Activated CD4-positive, alpha-beta T cell treated with anti-CD3 and anti-CD28 coated beads, Interleukin-2, amount 50 U/mL, for 4 hours (primary cell): ENCODE data around the gene ELMOD1.
"Not testable (repeated sequence)": the region's sequence is repeated elsewhere in the genome, so short reads cannot be mapped to it uniquely, and the experiment has no call there.

ENCODE experiments used
- DNase-seq, 2 experiments: peaks; one replicate each; pipeline ENCODE4 v3.0.0-alpha.2; 2020

ELMOD1 gene

DNA sequence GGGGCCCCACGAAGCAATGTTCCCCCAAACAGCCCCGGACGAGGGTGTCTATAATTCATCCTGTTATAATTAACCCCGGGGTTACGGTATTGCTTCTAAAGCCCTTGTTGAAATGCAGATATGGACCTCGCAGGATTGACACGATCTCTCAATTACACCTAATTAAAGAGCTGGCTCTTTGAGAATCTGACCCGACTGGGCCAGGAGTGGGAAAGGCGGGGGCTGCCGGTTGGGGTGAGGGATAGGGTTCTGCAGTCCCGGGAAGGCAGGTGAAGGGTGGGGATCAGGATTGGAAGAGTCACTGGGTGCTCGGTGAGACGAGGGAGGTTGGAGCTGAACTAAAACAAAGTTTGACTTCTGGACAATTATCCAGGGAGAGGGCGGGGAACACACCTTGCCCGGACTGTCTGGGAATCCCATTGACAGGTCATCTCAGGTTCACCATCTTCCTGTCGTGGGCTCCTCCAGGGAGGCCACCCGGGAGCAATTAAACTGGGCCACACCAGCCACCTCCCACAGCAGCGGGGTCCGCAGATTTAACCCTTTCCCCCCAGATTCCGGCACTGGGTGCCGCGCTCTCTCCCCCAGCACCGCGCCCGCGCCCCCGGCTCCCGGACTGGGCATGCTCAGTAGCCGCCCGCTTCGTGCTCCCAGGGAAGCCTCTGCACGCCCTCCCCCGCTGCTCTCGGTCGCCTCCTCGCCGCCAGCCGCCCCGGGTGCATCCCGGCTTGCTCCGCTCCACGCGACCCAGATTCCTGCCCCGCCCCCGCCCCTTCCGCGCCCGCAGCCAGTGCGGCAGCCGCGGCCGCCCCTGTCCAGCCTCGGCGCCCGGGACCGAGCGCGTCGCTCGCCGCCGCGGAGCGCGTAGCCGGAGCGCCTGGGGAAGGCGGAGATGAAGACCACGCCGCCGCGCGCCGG is at the start of gene ELMOD1:
Gene ELMOD1, plus strand, starts transcription at position 688 of the 918 bp plus-strand sequence. CDS start 27,043 bp downstream, outside the sequence.
- peak in 1 of 2 experiments; percentile 17 for DNase-seq

DNA sequence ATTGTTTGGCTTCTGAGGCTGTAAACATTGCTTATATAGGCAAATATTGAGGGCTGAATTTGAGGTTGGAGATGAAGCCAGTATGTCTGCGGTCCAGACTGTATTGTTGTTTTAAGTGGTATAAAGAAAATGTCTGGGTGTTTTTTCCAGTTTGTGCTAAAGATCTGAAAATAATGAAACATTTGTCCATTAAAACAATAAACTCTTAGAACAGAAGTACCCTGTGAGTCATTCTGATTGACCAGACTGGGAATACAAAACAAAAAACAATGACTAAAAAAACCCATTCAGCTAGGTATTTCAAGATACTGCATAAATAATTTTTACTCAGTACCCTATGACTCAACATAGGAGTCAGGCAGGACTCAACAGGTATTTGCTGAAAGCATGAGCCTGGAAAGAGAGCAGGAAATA is 45.8 kb upstream of the ELMOD1 start:
- no peak for DNase-seq

DNA sequence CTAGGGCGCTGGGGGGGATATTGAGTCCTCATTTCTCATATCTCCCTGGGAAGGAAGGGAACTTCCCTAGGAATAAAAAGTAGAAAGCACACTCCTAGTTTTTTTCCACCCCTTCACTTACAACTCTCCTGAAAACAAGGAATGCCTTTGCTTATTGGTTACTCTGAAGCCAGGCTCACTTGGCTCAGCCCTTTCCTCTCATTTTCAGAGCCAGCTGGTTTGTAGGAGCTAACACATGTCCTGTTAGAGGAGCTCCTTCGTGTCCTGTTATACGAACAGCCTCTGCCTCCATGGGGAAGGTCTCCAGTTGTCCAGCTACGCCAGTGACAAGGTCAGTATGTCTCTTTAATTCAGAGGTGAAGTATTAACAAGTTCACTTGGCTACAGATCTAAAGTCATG is 43.0 kb upstream of the ELMOD1 start:
- no peak for DNase-seq

DNA sequence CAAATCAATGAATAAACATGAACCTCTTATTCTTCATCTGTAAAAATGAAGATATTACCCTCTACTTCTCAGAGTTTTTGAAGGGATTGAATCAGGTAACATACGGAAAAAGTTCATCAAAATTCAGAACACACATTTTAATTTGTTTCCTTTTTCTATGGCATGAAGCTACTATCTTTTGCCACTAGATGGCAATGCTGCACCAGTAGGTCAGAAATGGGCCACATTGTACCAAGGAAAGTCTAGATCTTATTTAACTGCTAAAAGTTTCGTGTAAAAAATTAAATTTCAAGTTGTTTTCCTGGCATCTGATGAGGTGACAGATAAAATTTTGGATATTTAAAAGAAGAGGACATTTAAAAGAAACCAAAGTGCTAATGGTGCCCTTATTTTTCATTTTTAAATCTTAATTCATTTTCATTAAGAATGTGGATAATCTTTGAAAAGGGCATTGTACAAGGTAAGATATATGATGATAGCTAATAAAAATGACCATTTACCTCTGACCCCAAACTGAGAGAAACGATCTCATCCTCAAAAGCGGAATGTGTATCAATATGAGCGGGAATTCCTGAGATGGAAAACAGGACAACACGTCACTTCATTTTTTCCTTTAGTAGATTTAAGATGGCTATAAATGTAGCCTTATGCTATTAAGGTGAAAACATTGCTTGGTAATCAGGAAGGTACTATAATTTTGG is 41.5 kb upstream of the ELMOD1 start:
- DNase-seq: peak in 1 of 2 experiments; percentile 12

DNA sequence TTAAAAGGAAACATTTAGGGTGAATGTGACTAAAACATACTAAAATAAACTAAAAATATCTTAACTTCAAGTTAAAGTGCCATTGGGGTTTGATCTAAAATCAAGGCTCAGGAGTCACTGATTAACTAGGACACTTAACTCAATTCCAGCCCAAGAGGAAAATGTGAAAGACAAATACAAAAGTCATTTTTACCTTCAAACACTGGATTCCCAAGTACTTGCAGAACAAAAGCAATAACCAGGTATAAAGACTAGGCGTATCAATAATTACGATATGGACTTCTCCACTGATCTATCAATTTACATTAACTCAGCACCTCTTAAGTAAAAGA is 41.0 kb upstream of the ELMOD1 start:
- DNase-seq: no peak

DNA sequence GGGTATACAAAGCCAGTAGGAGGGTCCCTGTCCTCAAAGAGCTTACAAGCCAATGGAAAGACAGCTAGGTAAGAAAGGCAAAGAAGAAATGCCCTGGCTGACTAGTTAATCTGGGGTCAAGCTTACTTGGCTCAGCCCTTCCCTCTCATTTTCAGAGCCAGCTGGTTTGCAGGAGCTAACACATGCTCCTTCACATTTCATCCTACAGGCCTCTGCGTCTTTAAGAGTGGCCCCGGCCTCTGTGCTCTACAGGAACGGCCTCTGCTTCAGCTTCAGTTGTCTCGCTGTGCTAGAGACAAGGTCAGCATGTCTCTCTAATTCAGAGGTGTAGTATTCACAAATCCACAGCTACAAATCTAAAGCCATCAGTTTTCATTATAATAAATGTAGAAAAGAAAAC is 40.6 kb upstream of the ELMOD1 start:
- no peak for DNase-seq

DNA sequence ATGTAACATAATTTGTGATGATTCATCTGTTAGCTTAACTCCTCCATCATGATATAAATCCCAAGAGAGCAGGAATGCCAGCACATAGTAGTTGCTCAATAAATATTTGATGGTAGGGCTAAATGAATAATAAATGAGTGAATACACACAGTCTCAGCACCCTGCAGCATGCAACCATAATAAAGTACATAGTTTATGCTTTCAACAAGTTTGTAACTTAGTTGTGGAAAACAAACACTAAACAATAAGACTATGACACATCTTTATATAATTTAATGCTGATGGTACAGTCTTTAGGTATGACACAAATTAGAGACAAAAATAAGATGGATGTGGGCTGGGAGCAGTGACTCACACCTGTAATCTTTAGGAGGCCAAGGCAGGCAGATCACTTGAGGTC is 29.3 kb upstream of the ELMOD1 start:
- DNase-seq: no peak

DNA sequence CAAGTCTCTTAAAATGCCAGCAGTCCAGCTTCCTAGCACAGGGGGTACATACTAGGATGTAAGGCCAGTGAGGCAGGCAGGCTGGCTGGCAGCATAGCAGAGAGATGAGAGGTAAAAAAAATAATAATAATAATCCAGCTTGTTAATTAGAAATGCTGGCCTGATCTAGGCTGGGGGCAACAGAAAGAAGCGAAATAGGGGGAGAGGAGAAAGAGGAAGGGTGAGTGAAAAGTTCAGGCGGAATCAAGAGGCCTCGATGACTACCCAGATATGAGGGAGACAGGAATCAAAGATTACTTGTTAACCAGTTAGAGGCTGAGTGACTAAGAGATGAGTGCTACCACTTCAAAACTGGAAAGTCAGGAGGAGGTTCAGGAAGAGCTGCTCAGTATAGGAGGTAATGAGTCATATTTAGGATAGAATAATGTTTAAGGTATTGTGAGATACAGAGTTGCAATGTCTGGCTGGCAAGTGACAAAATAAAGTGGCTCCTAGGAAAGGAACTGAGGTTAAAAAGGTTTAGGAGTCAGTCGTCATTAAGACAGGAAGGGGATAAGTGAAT is 28.2 kb upstream of the ELMOD1 start:
- no peak for DNase-seq

DNA sequence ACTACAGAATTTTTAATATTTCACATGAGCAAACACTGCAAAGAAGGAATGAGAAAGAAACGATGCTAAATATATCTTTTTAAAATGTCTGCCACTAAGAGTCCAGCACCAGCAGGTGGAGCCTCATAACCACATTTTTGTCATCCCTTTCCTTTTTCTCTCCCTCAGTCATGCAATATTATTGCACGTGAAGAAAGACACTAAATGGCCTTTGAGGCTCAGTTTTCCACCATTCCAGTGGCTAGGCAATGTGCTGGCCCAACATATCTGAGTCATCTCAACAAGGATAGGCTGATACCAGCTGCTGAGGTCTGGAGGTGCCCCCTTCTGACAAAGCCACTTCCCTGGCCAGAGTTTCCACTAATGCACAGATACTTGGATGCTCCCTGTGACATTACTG is 27.2 kb upstream of the ELMOD1 start:
- DNase-seq: peak; percentile 17 to 18

DNA sequence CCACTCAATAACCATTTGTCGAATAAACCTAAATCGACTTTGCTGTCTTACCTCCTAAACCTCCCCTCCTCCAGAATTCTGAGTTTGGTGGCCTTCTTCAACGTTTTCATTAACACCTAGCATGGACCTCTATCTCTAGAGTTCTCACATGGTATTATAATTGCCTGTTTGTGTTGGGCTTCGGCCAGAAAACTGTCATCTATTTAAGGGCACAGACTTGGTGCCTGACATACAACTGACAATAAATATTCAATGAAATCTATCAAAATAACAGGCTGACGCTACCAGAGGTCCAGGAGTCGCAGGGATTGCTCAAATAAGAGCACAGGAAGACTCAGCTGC is 26.1 kb upstream of the ELMOD1 start:
- no peak for DNase-seq

DNA sequence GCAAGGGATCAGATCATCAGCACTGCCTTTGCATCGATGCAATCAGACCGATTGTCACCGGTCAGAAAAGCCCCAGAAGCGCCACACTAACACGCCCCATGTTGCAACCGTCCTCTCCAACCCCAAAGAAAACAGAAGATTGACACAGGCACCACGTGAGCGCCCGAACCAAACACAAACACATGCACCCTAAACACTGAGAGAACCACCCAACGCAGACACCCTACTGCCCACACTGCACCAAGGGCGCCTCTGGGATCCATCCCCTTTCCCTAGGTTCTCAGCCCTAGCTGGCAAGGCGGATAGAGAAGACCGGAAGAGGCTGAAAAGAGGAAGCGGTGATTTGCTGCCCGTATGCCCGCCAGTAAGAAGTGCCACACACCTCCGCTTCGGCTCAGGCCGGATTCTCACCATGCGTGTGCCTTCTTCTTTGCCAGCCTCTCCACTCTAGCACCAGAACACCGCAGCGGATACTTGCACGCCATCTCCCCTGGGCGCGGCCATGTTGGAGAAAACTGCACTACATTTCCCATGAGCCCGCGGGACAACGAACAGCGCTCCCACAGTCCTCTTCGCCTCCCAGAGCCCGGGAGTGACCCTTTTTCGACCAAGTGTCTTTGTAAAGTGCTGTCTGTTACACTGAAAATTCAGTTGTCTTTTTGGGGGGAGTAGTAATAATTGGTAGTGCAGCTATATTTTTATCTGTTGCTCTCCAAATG is 25.6 kb upstream of the ELMOD1 start, which contains the start of gene ALKBH8:
Gene ALKBH8, minus strand, starts transcription at position 517 of the 719 bp plus-strand sequence. CDS start 4,842 bp downstream, outside the sequence.
- DNase-seq: peak; percentile 69 to 72

DNA sequence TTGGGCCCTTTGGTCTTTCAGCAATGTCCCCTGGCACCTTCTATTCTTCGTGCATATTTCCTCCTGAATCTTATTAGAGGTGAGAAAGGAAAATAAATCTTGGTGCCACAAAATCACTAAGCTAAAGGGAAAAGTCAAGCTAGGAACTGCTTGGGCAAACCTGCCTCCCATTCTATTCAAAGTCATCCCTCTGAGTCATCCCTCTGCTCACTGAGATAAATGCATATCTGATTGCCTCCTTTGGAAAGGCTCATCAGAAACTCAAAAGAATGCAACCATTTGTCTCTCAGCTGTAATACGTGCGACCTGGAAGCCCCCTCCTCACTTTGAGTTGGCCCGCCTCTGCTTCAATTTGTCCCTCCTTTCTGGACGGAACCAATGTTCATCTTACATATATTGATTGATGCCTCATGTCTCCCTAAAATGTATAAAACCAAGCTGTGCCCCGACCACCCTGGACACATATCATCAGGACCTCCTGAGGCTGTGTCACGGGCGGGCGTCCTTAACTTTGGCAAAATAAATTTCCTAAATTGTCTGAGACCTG is 24.9 kb upstream of the ELMOD1 start:
- not testable (repeated sequence) for DNase-seq

DNA sequence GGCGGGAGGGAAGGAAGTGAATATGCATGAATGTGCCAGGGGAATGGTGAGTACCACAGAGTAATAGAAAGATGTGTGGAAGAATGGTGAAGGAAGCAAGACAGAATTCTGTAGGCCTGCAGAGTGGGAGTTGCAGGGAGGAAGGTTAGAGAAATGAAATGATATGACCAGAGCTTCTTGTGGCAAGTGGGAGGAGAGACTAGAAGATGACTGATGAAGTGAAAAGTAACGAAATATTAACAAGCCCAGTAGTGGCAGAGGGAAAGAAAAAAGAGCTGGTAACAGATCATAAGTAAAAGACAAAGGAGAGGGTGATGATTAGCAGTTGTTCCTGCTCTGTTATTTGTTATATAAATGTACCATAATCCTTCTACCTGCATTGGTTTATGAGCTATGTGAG is 24.4 kb upstream of the ELMOD1 start:
- no peak for DNase-seq

DNA sequence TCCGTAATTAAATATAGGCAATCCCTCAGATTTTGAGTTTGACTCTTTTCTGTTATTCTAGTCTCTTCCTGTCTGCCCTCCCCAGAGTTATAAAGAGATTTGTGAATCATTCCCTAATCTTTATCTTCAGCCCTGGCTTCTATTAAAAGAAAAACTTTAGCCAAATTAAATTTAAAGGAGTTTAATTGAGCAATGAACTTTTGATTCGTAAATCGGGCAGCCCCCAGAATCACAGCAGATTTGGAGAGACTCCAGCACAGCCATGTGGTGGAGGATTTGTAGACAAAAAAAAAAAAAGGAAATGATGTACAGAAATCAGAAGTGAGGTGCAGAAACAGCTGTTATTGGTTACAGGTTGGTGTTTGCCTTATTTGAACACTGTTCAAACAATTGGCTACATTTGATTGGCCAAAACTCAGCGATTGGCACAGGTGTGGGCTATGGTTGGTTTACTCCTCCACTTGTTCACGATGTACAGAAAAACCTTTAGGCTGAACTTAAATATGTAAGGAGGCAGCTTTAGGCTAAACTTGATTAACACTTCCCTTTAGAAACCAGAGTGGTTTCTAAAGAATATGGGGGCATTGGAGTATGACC is 23.1 kb upstream of the ELMOD1 start:
- DNase-seq: no peak

DNA sequence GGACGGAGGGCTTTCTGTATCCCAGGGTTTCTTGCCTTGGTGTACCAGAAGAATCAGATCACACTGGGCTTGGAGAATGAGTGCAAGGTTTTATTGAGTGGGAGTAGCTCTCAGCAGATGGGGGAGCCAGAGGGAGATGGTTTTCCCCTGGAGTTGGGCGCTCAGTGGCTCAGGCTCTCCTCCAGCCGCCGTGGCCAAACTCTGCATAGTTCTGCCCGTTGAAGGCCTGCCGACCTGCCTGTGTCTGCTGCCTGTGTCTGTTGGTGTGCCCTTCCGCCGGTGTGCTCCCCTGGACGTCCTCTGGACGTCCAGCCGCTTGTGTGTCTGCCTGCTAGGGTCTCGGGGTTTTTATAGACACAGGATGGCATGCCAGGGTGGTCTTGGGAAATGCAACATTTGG is 20.9 kb upstream of the ELMOD1 start:
- no peak for DNase-seq

DNA sequence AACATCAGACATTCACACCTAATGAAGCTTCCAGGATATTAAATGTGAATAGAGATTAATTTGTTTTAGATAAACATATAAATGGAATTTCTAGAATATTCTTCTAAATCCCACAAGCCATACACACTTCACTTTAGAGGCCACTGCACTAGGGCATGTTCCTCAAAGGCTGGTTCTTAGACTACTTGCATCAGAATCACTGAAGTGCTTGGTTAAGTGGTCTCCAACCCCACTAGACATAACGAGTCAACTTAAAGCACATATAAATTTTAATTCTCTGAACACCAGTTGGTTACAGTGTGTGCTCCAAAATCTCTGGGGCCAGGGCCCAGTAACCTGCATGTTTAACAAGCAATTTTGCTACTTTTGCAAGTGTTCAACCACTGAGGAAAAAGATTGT is 17.5 kb upstream of the ELMOD1 start:
- no peak for DNase-seq

DNA sequence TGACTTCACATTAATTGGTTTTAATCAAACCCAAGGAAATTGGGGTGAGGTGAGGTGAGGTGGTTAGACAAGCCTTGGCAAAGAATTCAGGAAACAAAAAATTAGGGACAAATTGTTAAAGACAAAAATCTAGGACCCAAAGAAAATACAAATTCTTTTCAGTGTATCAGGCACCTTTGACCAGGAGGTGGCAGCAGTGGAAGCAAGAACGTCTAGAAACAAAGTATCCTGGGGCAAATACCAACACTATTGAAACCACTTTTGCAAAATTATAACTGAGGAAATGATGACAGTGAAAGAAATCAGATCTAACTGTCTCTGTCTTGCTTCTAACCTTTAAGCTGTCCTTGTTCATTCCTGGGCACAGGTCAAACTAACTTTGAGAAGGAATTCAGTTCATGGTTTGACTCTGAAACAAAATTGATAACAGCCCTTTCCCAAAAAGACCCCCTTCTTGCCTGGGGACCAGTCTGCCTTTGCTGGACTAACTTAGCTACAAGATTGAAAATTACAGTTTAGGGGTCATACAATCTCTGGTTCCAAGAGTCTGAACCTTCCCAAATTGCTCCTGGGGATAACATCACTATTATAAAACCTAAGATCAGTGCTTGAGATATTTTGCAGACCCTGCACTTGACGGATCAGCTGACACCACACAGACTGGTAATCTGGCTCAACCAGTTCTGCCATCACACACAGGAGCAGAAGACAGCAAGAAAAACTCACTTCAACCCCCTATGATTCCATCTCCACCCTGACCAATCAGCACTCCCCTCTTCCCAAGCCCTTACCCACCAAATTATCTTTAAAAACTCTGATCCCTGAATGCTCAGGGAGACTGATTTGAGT is 14.2 kb upstream of the ELMOD1 start:
- DNase-seq: peak; percentile 54 to 58

DNA sequence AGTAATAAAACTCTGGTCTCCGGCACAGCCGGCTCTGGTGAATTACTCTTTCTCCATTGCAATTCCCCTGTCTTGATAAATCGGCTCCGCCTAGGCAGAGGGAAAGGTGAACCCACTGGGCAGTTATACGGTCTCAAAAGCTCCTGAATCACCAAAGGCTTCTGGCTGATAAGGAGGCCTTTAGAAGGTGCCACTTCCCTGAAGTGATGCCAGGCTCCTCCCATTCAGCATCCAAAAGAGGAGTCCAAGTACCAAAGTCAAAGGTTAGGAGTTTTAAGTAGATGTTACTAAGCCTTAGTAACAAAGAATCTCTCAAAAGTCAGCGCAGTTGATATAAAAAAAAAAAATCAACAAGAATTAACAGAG is 13.6 kb upstream of the ELMOD1 start:
- no peak for DNase-seq

DNA sequence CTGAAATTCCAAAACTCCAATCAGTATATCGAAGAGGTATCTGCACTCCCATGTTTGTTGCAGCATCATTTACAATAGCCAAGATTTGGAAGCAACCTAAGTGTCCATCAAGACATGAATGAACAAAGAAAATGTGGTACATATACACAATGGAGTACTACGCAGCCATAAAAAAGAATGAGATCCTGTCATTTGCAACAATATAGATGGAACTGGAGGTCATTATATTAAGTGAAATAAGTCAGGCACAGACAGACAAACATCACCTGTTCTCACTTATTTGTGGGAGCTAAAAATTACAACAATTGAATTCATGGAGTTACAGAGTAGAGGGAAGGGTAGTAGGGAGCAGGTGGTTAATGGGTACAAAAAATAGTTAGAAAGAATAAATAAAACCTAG is 11.8 kb upstream of the ELMOD1 start:
- not testable (repeated sequence) for DNase-seq

DNA sequence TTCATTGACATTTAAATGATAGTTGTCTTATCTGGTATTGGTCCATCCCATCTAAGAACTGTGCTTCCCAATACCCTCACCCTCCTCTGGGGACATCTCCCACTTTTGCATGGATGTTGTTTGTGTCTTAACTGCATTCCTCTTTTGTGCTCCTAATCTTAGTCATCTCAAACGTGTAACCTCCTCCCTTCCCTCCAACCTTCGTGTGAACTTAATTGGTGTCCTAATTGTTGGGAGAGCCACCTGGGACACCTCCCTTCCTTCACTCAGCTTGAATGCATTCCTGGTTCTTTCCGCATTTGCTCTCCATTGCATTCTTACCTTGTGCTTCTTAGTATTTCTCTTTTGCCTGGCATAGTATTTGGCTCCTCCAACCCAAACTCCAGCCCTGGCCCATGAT is 9.8 kb upstream of the ELMOD1 start:
- no peak for DNase-seq

DNA sequence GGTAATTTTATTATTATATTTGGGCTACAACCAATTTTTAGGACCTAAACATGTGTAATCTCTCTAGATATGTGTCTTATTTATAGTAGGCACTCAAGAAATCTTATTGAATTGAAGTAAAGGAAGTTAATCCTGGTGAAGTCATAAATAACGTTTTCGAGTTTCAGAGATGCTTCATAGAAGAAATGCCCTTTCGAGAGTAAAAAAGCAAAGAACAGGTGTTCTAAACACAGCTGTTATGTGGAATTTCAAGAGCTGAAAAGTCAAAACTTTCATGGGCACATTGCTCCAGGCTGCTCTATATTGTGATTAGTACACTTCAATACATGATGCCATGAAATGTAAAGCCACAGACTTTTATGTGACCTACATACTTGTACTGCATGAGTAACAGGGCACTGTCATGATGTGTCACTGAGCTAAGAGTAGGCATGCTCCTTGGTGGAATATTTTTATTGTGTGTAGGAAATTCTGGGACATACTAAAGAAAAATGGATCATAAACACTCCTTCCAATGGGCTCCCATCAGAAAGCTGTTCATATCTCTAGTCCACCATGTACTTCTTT is 7.2 kb upstream of the ELMOD1 start:
- no peak for DNase-seq
